Esophagus squamous epithelium (tissue), 4 donors: ENCODE data around the gene SHC1.

Experiments
- CTCF ChIP-seq, 6 experiments: fragments of 450-650 bp in 4 of 6; fragments of 200-600 bp in 2 of 6; sonication (generic) in 2 of 6; IDR thresholded peaks; one replicate each; pipeline ENCODE4 v1.5.1; 2016 to 2019; ENCODE audit warnings: antibody characterized with exemption in 6 of 6, mild to moderate bottlenecking in 4 of 6, moderate library complexity in 4 of 6
- POLR2A ChIP-seq, 4 donors: fragments of 450-650 bp; IDR thresholded peaks; one replicate each; pipeline ENCODE4 v1.6.1; 2017; ENCODE audit warnings: antibody characterized with exemption in 4 of 4, mild to moderate bottlenecking in 4 of 4, moderate library complexity in 3 of 4

- TF ChIP-seq CTCF (IDR thresholded peaks at IDR 0.05) (no peak), POLR2A (IDR thresholded peaks at IDR 0.05) (no peak)
These were observed 40.5 kb upstream of the SHC1 start for GRCh38 chr1:155011004-155011416.
